Right lobe of liver (tissue), 6 donors: ENCODE measurements around the gene SCCPDH. TPM values are rescaled to one million over a fixed set of nuclear protein-coding genes. Genes with fewer than 3 reads are reported as not detected.

Experiments used
- ATAC-seq, 4 donors: fragments of 200-7000 bp; cut with Tn5 transposase; one replicate each; pipeline ENCODE4 v1.9.1; 2020; ENCODE audit warnings: mild to moderate bottlenecking in 4 of 4, moderate library complexity in 4 of 4
- DNase-seq, 3 donors: peaks; one replicate each; pipeline ENCODE4 v3.0.0-alpha.2; 2020
- H3K27ac ChIP-seq, 3 donors: fragments of 200-600 bp; one replicate each; pipeline ENCODE4 v1.8.0; 2022
- H3K27me3 ChIP-seq, 2 donors: fragments of 200-600 bp; one replicate each; pipeline ENCODE4 v1.8.0; 2022
- H3K36me3 ChIP-seq, 4 donors: fragments of 200-600 bp; sonication (generic) in 1 of 4; one replicate each; pipeline versions ENCODE4 v1.5.1 to v1.8.0; 2017 to 2022; ENCODE audit warnings: control low read depth in 1 of 4
- H3K4me1 ChIP-seq, 4 donors: fragments of 200-600 bp; sonication (generic) in 1 of 4; one replicate each; pipeline versions ENCODE4 v1.5.1 to v1.8.0; 2017 to 2022; ENCODE audit warnings: control low read depth in 1 of 4
- H3K4me3 ChIP-seq, 3 donors: fragments of 200-600 bp; one replicate each; pipeline ENCODE4 v1.8.0; 2022
- H3K9me3 ChIP-seq, 4 donors: fragments of 200-600 bp; sonication (generic) in 1 of 4; one replicate each; pipeline versions ENCODE4 v1.5.1 to v1.8.0; 2017 to 2022; ENCODE audit warnings: control low read depth in 1 of 4
- POLR2A ChIP-seq: fragments of 450-650 bp; IDR thresholded peaks from one replicate; pipeline ENCODE4 v1.6.1; 2017; ENCODE audit warnings: antibody characterized with exemption, mild to moderate bottlenecking
- WGBS: methylation state at CpG from one replicate; pipeline ENCODE4 v1.1.6; 2018; ENCODE audit warnings: low coverage, low lambda C conversion rate; ENCODE audit not compliant: insufficient coverage; ENCODE audit errors: missing lambda C conversion rate; 5-methylcytosine and 5-hydroxymethylcytosine counted together
- intact Hi-C, 2 donors: fragments of 100-400 bp; cut with DNase I; formaldehyde crosslinking; loops; one replicate each; pipeline versions ENCODE4 v1.11.2 to v1.14.1; 2022
- total RNA-seq, 6 experiments: library from RNA; depleted of rRNA in 2 of 6; stranded (reverse); fragments of >200 nt in 2 of 6; fragmentation: NEBNext Ultra II Directional in 3 of 6; extraction: Animal tissue kit (Norgen Biotek cat#: 25700) in 3 of 6; gene quantifications; one replicate each; pipeline versions ENCODE4 v1.1.0 to v1.2.4, GENCODE V29; 2016 to 2023
- TF ChIP-seq, protein P1 (sequence below), 4 donors: fragments of 200-600 bp in 3 of 4; fragments of 450-650 bp in 1 of 4; IDR thresholded peaks; one replicate each; pipeline versions ENCODE4 v1.5.1 to v1.8.0; 2016 to 2022; ENCODE audit warnings: antibody characterized with exemption in 4 of 4, mild to moderate bottlenecking in 2 of 4
- donor health status: DM: no; HTN: yes; CAD: no.
- donor health status: DM: no; HTN: no; CAD: no.
- donor health status: DM: no; HTN: no; CAD: no.
- donor health status: DM: no; HTN: yes; CAD: no.
- donor health status: DM: no; HTN: yes; CAD: no.

The SCCPDH gene
- total RNA-seq, 6 experiments from 2014 or later: 80.3 to 125 (median 85.3) TPM

DNA sequence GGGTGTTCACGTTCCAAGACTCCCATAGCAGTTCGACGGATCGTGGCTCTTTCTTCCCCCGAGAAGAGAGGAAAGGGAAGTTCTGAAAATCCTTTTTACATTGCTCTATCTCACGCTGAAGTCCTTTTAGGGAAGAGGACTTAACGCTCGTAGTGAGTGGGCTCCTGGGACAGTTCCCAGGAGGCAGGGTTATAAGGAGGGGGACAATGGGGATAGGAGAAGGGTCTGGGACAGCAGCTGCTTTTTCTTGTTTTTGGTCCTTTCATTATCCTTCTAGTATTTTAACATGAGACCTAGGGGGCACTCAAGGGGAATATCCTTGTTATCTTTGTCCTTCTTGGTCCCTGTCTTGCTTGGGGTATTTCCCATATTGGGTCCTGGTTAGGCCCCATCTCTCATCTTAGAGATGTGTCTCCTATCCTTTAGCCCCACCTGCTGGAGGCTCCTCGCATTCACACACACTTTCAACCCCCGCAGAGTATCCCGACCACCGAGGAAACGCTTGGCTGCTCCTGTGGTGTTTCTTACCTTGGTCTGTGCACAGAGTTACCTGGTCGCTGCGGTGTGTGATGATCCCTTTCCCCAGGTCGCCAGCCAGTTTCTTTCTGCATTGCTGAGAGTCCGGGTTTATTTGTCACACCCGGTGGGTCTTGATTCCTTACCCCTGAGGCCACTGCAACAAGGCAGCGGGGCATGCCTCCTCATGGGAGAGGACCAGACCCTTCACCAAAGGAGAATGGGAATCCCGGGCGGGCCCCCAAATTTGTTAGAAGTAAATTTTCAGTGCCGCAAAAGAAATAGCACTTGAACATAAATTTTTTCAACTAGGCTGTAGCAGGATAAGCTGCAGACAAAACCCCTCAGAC is 29.7 kb downstream of the SCCPDH start:
- intact Hi-C loops: no loop called here
- no peak overlapping the region for H3K27ac ChIP-seq
- no peaks in the 10 kb centered on the region for H3K27me3 ChIP-seq
- DNase-seq (peak; percentile 39 to 61 (median 50)), ATAC-seq (peak; percentile 85 to 92 (median 88))
- H3K4me1 ChIP-seq: no peaks in the 10 kb centered on the region
- WGBS: 45% methylated on average over 16 of the region's 22 CpGs
- TF ChIP-seq, protein P1, sequence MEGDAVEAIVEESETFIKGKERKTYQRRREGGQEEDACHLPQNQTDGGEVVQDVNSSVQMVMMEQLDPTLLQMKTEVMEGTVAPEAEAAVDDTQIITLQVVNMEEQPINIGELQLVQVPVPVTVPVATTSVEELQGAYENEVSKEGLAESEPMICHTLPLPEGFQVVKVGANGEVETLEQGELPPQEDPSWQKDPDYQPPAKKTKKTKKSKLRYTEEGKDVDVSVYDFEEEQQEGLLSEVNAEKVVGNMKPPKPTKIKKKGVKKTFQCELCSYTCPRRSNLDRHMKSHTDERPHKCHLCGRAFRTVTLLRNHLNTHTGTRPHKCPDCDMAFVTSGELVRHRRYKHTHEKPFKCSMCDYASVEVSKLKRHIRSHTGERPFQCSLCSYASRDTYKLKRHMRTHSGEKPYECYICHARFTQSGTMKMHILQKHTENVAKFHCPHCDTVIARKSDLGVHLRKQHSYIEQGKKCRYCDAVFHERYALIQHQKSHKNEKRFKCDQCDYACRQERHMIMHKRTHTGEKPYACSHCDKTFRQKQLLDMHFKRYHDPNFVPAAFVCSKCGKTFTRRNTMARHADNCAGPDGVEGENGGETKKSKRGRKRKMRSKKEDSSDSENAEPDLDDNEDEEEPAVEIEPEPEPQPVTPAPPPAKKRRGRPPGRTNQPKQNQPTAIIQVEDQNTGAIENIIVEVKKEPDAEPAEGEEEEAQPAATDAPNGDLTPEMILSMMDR (IDR thresholded peaks at IDR 0.05): peak; percentile 57 to 65 (median 62)
- TF ChIP-seq POLR2A: no peak
- H3K9me3 ChIP-seq: no peaks in the 10 kb centered on the region
- H3K36me3 ChIP-seq: peaks cover 0 to 19% (median 1%) of the 10 kb centered on the region in 4 donors
- no peak overlapping the region for H3K4me3 ChIP-seq

DNA sequence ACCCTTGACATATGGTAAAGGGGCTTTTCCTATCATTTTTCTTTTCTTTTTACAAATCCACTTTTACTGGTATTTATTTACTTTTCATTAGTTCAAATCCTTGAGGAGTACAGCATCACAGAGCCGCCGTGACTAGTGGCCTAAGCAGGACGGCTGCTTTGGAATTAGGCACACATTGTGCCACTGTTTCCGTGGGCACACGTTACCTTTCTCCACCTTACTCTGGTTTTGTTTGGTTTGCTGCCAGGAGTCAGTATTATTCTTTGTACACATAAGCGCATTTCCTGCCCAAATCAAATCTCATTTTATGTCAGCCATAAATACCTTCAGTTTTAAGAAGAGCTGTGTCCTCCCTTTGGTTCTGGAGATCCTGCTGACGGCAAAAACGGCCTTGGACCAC is 31.2 kb downstream of the SCCPDH start:
- DNase-seq (no peak), ATAC-seq (no peak)
- Histone ChIP-seq H3K27me3 (no peaks in the 10 kb centered on the region), H3K4me3 (no peak overlapping the region), H3K27ac (no peak overlapping the region), H3K36me3 (peaks cover 0 to 31% (median 10%) of the 10 kb centered on the region in 4 donors), H3K9me3 (no peaks in the 10 kb centered on the region), H3K4me1 (no peaks in the 10 kb centered on the region)
- TF ChIP-seq POLR2A: no peak
- TF ChIP-seq, protein P1 (IDR thresholded peaks at IDR 0.05): no peak
- WGBS: 81% methylated on average over 8 of the region's 8 CpGs
- intact Hi-C loops: no loop called here

DNA sequence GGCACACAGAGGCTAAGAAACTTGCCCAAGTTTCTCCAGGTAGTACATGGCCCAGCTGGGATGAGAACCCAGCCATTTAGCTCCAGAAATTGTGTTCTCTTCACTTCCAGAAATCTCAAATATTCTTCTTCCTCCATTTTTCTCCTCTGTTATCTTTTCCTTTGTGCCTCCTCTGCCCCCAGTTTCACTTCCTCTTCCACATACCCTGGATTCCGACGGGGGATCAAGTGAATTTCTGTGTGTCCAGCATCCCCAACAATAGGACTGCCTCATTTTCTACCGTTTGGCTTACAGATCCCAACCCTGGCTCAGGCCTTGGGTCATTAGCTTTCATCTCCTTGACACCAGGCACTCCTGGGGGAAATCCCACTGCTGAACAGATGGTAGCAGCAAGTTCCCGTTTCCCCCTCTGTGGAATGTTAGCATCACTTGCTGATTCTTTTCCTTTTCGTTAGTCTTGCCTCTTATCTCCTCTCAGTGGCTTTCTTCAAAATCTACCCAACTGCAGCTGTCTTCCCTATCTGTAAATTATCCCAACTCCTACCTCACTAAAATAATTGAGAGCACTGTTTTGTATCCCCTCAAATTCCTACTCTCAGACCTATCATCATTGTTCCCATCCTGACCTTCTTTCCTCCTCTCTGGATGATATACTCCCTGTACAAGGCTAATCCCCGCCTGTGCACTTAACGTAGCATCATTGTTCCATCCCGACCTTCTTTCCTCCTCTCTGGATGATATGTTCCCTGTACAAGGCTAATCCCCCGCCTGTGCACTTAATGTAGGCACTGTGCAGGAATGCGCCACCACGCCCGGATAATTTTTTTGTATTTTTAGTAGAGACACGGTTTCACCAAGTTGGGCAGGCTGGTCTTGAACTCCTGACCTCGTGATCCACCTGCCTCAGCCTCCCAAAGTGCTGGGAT is 36.5 kb downstream of the SCCPDH start:
- intact Hi-C loops: no loop called here
- no peaks in the 10 kb centered on the region for H3K9me3 ChIP-seq
- TF ChIP-seq, protein P1 (IDR thresholded peaks at IDR 0.05): no peak
- no peak for TF ChIP-seq POLR2A
- no peaks in the 10 kb centered on the region for H3K27me3 ChIP-seq
- no peak for DNase-seq
- WGBS: 75% methylated on average over 12 of the region's 14 CpGs
- peaks cover 0 to 60% (median 23%) of the 10 kb centered on the region in 4 donors for H3K36me3 ChIP-seq
- H3K4me1 ChIP-seq: peaks cover 0 to 8% (median 4%) of the 10 kb centered on the region in 4 donors
- no peak for ATAC-seq
- no peak overlapping the region for H3K4me3 ChIP-seq
- H3K27ac ChIP-seq: no peak overlapping the region

DNA sequence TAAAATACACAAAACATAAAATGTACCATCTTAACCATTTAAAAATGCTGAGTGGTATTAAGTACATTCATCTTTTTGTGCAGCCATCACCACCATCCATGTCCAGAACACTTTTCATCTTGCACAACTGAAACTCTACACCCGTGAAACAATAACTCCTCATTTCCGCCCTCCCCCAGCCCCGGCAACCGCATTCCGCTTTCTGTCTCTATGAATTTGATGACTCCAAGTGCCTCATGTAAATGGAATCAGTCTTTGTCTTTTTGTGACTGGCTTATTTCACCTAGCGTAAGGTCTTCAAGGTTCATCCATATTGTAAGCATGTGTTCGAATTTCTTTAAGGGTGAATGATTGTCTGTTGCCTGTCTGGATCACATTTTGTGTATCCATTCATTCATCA is 37.2 kb downstream of the SCCPDH start:
- peaks cover 0 to 62% (median 24%) of the 10 kb centered on the region in 4 donors for H3K36me3 ChIP-seq
- TF ChIP-seq, protein P1 (IDR thresholded peaks at IDR 0.05): no peak
- no peak for TF ChIP-seq POLR2A
- 84% methylated on average over 6 of the region's 7 CpGs for WGBS
- peaks cover 0 to 10% (median 4%) of the 10 kb centered on the region in 4 donors for H3K4me1 ChIP-seq
- no peak overlapping the region for H3K4me3 ChIP-seq
- no peaks in the 10 kb centered on the region for H3K27me3 ChIP-seq
- DNase-seq (no peak), ATAC-seq (no peak)
- intact Hi-C loops: no loop called here
- no peaks in the 10 kb centered on the region for H3K9me3 ChIP-seq
- no peak overlapping the region for H3K27ac ChIP-seq
